Vagina (tissue), 2 donors: ENCODE measurements around the gene ZNF578.

Experiments
- CTCF ChIP-seq, 3 experiments: fragments of 450-650 bp in 2 of 3; fragments of 200-600 bp in 1 of 3; sonication (generic) in 1 of 3; IDR thresholded peaks; one replicate each; pipeline ENCODE4 v1.5.1; 2017 to 2019; ENCODE audit warnings: antibody characterized with exemption in 3 of 3, mild to moderate bottlenecking in 2 of 3, moderate library complexity in 2 of 3
- POLR2AphosphoS5 ChIP-seq, 2 donors: sonication (generic); formaldehyde crosslinking; IDR thresholded peaks; one replicate each; pipeline ENCODE4 v1.9.0; 2017; ENCODE audit warnings: antibody characterized with exemption in 2 of 2, mild to moderate bottlenecking in 2 of 2, low read depth in 1 of 2; ENCODE audit not compliant: insufficient read depth in 1 of 2

- TF ChIP-seq CTCF (IDR thresholded peaks at IDR 0.05) (no peak), POLR2AphosphoS5 (IDR thresholded peaks at IDR 0.05; ENCODE audit: insufficient read depth in 1 of 2, low read depth in 1 of 2) (no peak)
These were observed 89.8 kb downstream of the ZNF578 start for GRCh38 chr19:52542984-52543664.
